ENCODE data around the gene ARHGAP24. TPM values are rescaled to one million over a fixed set of nuclear protein-coding genes. Genes with fewer than 3 reads are reported as not detected.

Gene ARHGAP24
- total RNA-seq, 1 donor from 2014 or later, result 61.1 TPM

GRCh38 chr4:86036736-86037135 lies 561.8 kb downstream of the ARHGAP24 start:
- no peak overlapping the region for H3K4me3 ChIP-seq (ENCODE audit: low read length in 3 of 3)
- H3K27me3 ChIP-seq (ENCODE audit: control insufficient read depth in 3 of 3, insufficient read depth in 3 of 3, low read length in 3 of 3), result no peaks in the 10 kb centered on the region
- H3K4me1 ChIP-seq (ENCODE audit: control insufficient read depth in 3 of 3, insufficient read depth in 3 of 3, low read length in 3 of 3), result peaks cover 2 to 12% (median 7%) of the 10 kb centered on the region in 3 donors
- H3K9ac ChIP-seq (ENCODE audit: low read depth in 1 of 3, low read length in 3 of 3), result no peak overlapping the region
- no peak overlapping the region for H3K27ac ChIP-seq (ENCODE audit: low read depth, low read length)
- no peaks in the 10 kb centered on the region for H3K36me3 ChIP-seq (ENCODE audit: control insufficient read depth in 3 of 3, insufficient read depth in 3 of 3, low read length in 3 of 3)
- no peaks in the 10 kb centered on the region for H3K9me3 ChIP-seq (ENCODE audit: control insufficient read depth in 3 of 3, low read length in 3 of 3)

GRCh38 chr4:86038037-86038436 lies 563.1 kb downstream of the ARHGAP24 start:
- Histone ChIP-seq H3K27ac (ENCODE audit: low read depth, low read length) (no peak overlapping the region), H3K4me3 (ENCODE audit: low read length in 3 of 3) (no peak overlapping the region), H3K9me3 (ENCODE audit: control insufficient read depth in 3 of 3, low read length in 3 of 3) (no peaks in the 10 kb centered on the region), H3K4me1 (ENCODE audit: control insufficient read depth in 3 of 3, insufficient read depth in 3 of 3, low read length in 3 of 3) (peaks cover 2 to 7% (median 6%) of the 10 kb centered on the region in 3 donors), H3K36me3 (ENCODE audit: control insufficient read depth in 3 of 3, insufficient read depth in 3 of 3, low read length in 3 of 3) (no peaks in the 10 kb centered on the region), H3K27me3 (ENCODE audit: control insufficient read depth in 3 of 3, insufficient read depth in 3 of 3, low read length in 3 of 3) (no peaks in the 10 kb centered on the region), H3K9ac (ENCODE audit: low read depth in 1 of 3, low read length in 3 of 3) (no peak overlapping the region)

GRCh38 chr4:86043755-86044592 lies 569.0 kb downstream of the ARHGAP24 start:
- H3K27me3 ChIP-seq (ENCODE audit: control insufficient read depth in 3 of 3, insufficient read depth in 3 of 3, low read length in 3 of 3), result no peaks in the 10 kb centered on the region
- no peak overlapping the region for H3K9ac ChIP-seq (ENCODE audit: low read depth in 1 of 3, low read length in 3 of 3)
- no peak overlapping the region for H3K27ac ChIP-seq (ENCODE audit: low read depth, low read length)
- no peaks in the 10 kb centered on the region for H3K9me3 ChIP-seq (ENCODE audit: control insufficient read depth in 3 of 3, low read length in 3 of 3)
- H3K4me3 ChIP-seq (ENCODE audit: low read length in 3 of 3), result no peak overlapping the region
- no peaks in the 10 kb centered on the region for H3K4me1 ChIP-seq (ENCODE audit: control insufficient read depth in 3 of 3, insufficient read depth in 3 of 3, low read length in 3 of 3)
- H3K36me3 ChIP-seq (ENCODE audit: control insufficient read depth in 3 of 3, insufficient read depth in 3 of 3, low read length in 3 of 3), result no peaks in the 10 kb centered on the region

GRCh38 chr4:86044593-86044985 lies 569.6 kb downstream of the ARHGAP24 start:
- Histone ChIP-seq H3K4me1 (ENCODE audit: control insufficient read depth in 3 of 3, insufficient read depth in 3 of 3, low read length in 3 of 3) (no peaks in the 10 kb centered on the region), H3K9me3 (ENCODE audit: control insufficient read depth in 3 of 3, low read length in 3 of 3) (no peaks in the 10 kb centered on the region), H3K9ac (ENCODE audit: low read depth in 1 of 3, low read length in 3 of 3) (no peak overlapping the region), H3K4me3 (ENCODE audit: low read length in 3 of 3) (no peak overlapping the region), H3K36me3 (ENCODE audit: control insufficient read depth in 3 of 3, insufficient read depth in 3 of 3, low read length in 3 of 3) (no peaks in the 10 kb centered on the region), H3K27me3 (ENCODE audit: control insufficient read depth in 3 of 3, insufficient read depth in 3 of 3, low read length in 3 of 3) (no peaks in the 10 kb centered on the region), H3K27ac (ENCODE audit: low read depth, low read length) (no peak overlapping the region)

GRCh38 chr4:86048426-86048825 lies 573.5 kb downstream of the ARHGAP24 start:
- Histone ChIP-seq H3K27me3 (ENCODE audit: control insufficient read depth in 3 of 3, insufficient read depth in 3 of 3, low read length in 3 of 3) (no peaks in the 10 kb centered on the region), H3K27ac (ENCODE audit: low read depth, low read length) (no peak overlapping the region), H3K4me1 (ENCODE audit: control insufficient read depth in 3 of 3, insufficient read depth in 3 of 3, low read length in 3 of 3) (no peaks in the 10 kb centered on the region), H3K9ac (ENCODE audit: low read depth in 1 of 3, low read length in 3 of 3) (no peak overlapping the region), H3K36me3 (ENCODE audit: control insufficient read depth in 3 of 3, insufficient read depth in 3 of 3, low read length in 3 of 3) (no peaks in the 10 kb centered on the region), H3K4me3 (ENCODE audit: low read length in 3 of 3) (no peak overlapping the region), H3K9me3 (ENCODE audit: control insufficient read depth in 3 of 3, low read length in 3 of 3) (no peaks in the 10 kb centered on the region)

GRCh38 chr4:86050496-86050895 lies 575.5 kb downstream of the ARHGAP24 start:
- no peaks in the 10 kb centered on the region for H3K9me3 ChIP-seq (ENCODE audit: control insufficient read depth in 3 of 3, low read length in 3 of 3)
- no peak overlapping the region for H3K27ac ChIP-seq (ENCODE audit: low read depth, low read length)
- H3K27me3 ChIP-seq (ENCODE audit: control insufficient read depth in 3 of 3, insufficient read depth in 3 of 3, low read length in 3 of 3), result no peaks in the 10 kb centered on the region
- H3K36me3 ChIP-seq (ENCODE audit: control insufficient read depth in 3 of 3, insufficient read depth in 3 of 3, low read length in 3 of 3), result no peaks in the 10 kb centered on the region
- H3K4me1 ChIP-seq (ENCODE audit: control insufficient read depth in 3 of 3, insufficient read depth in 3 of 3, low read length in 3 of 3), result no peaks in the 10 kb centered on the region
- no peak overlapping the region for H3K4me3 ChIP-seq (ENCODE audit: low read length in 3 of 3)
- no peak overlapping the region for H3K9ac ChIP-seq (ENCODE audit: low read depth in 1 of 3, low read length in 3 of 3)

Small RNA genes within 50 kb of the gene (small RNA-seq; reads per million reads assigned to genes)
- gene MIR4451, result not detected
